8988T (cell line): ENCODE data around the gene MRM3.
"Not testable (repeated sequence)": the region's sequence is repeated elsewhere in the genome, so short reads cannot be mapped to it uniquely, and the experiment has no call there.

Experiments
- DNase-seq: peaks from one replicate; pipeline ENCODE4 v3.0.0; 2011

Gene MRM3, protein sequence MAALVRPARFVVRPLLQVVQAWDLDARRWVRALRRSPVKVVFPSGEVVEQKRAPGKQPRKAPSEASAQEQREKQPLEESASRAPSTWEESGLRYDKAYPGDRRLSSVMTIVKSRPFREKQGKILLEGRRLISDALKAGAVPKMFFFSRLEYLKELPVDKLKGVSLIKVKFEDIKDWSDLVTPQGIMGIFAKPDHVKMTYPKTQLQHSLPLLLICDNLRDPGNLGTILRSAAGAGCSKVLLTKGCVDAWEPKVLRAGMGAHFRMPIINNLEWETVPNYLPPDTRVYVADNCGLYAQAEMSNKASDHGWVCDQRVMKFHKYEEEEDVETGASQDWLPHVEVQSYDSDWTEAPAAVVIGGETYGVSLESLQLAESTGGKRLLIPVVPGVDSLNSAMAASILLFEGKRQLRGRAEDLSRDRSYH

DNA sequence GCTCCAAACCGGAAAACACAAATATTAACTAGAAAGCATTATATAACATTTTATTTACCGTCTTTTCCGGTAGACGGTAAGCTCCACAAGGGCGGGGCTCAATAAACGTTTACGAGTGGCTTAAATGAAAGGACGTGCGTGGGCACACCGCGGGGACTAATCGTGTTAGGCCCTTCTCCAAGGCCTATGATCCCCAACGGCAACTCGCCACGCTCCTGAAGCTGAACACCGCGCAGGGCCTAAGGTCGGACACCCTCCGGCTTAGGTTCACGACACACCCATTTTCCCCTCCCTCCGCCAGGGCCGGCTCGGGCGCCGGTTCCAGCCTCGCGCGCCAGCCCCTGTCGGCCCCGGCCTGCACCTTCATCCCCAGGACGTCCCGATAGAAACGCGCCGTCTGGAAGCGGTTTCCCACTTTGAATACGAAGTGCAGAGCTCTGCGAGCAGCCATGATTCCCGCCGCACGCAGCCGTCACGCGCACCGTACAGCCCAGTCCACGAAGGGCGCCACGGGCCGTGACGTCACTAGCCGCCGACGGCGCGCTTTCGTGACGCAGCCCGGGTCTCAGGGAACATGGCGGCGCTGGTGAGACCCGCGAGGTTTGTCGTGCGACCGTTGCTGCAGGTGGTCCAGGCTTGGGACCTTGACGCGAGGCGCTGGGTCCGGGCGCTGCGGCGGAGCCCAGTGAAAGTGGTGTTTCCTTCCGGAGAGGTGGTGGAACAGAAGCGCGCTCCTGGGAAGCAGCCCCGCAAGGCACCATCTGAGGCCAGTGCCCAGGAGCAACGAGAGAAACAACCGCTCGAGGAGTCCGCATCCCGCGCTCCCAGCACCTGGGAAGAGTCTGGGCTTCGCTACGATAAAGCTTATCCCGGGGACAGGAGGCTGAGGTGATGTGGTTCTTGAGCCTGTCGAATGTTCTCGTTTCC lies at the start of gene MRM3, which contains the start of gene GLOD4:
Gene MRM3, plus strand, starts transcription at position 549 of the 927 bp plus-strand sequence. Its CDS starts 26 bp downstream, at position 575.
Gene GLOD4, minus strand, starts transcription at position 476 of the 927 bp plus-strand sequence. Its CDS starts 25 bp downstream, at position 451.
- peak; percentile 84 for DNase-seq

DNA sequence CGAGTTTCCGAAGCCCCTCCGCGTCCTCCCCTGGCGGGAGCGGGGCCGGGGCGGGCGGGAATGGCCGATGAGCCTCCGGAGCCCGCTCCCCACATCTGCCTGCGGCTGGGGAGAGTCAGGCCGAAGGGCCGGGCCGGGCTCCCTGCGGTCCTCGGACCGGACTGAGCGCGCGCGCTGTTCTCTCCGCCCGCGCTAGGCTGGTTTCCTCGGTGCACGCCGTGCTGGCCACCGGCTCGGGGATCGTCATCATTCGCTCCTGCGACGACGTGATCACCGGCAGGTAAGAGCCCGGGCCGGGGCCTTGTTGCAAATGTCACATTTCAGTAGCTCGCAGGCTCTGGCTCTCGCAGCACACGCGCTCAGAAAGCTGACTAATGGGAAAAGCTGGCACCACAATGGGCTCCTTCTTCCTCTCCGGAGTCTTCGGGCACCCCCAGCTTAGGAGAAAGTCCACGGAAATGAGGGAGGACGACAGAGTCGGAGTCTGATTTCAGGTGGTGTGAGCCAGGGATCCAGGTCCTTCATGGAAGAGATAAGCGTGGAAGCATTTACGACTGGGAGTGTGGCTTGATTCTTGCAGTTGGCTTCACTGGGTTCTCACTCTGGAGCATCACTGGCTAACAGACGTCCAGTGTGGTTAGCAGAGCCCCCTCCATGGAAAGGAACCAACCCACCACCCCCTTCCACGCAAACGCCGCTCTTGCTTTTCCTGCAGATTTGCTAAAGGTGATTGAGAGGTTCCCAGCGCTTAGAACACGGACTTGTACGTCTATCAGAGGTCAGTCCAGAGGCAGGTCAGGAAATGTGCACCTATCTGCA lies 49.0 kb upstream of the MRM3 start:
- no peak for DNase-seq

- no peak for DNase-seq
These were observed 48.4 kb upstream of the MRM3 start for GRCh38 chr17:733743-734142.

DNA sequence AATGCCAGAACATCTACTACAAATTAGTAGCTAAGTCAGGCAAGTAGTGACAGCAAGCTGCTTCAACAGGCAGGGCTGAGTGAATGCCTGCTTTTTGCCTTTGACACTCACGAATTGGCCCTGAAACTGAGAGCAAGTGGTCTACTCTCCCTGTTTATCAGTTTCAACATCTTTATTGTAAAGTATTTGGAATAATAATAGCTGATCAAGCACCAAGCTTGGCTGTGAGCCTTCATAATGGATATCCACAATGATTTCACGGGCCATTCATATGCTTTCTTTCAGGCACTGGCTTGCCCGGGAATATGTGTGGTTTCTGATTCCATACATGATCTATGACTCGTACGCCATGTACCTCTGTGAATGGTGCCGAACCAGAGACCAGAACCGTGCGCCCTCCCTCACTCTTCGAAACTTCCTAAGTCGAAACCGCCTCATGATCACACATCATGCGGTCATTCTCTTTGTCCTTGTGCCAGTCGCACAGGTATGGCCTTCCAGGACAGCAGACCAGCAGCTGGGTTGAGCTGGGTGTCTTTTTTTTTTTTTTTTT lies 44.5 kb upstream of the MRM3 start:
- no peak for DNase-seq

DNA sequence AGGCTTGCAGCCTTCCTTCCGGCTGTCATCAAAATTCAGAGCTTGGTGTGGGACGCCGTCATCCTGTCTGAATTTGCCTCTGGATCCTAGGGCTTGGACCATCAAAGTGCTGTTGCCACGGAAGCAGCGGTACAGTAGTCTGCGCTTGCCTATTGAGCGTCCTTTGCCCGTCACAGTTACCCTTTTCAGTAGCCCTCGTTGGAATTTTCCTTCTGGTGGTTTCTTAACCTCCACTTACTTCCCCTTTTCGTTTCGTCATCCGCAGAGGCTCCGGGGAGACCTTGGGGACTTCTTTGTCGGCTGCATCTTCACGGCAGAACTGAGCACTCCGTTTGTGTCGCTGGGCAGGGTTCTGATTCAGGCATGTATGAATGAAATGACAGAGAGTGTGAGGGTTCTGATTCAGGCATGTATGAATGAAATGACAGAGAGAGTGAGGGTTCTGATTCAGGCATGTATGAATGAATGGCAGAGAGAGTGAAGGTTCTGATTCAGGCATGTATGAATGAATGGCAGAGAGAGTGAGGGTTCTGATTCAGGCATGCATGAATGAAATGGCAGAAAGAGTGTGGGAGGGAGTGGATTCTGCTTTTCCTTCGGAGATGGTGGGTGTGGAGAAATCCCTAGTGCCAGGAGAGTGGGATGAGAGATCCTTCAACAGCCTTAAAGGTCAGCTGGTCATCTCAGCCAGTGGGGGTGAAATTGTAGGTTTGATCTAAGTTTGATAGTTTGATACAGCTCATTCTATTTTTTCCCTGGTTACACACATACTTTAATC lies 41.7 kb upstream of the MRM3 start:
- no peak for DNase-seq

DNA sequence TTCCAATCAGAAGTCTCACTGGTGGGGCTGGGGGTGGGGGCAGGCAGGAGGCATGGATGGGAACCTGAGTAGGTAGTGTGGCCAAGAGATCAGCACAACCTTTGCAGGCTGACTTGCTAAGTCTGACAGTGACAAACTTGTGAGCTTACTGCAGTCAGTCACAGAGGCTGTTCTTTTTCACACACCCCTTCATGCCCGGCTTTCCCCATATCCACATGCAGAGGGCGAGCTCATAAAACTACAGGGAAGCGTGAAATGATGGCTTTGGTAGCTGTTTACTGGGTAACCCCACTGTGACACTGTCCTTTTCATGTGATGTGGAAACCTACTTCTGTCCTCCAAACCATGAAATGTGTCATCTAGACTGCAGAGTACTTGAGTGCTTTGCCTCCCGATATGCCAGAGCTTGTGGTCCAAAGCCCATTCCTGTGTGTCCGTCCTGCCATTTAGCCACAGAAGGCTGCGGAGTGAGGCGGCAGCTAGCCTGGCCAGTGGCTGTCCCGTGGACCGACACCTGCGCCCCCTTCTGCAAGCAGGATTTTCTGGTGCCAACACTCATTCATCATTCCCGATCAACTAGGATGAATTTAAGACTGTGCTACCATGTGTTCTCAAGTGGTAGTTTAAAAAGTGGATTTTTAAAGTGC lies 39.9 kb upstream of the MRM3 start:
- DNase-seq: no peak

- no peak for DNase-seq
These were observed 39.0 kb upstream of the MRM3 start for GRCh38 chr17:743139-743538.

GRCh38 chr17:744937-745336 lies 37.2 kb upstream of the MRM3 start:
- no peak for DNase-seq

DNA sequence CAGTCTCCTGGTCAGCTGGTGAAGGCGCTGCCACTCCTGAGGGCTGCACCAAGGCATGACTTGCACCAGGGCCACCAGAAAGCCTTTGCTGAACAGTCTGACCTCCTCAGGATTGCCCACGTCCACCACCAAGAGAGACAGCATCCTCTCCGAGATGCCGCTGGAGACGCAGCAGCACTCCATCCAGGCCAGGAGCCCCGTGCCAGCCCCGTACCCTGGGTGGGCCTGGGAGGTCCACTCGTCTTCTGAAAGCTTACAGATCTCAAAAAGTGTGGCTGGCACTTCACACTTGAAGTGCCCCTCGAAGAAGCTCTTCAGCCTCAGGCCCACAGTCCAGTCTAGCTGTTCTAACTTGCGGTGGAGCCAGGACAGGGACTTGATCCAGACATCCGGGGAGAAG lies 36.7 kb upstream of the MRM3 start:
- DNase-seq: no peak

DNA sequence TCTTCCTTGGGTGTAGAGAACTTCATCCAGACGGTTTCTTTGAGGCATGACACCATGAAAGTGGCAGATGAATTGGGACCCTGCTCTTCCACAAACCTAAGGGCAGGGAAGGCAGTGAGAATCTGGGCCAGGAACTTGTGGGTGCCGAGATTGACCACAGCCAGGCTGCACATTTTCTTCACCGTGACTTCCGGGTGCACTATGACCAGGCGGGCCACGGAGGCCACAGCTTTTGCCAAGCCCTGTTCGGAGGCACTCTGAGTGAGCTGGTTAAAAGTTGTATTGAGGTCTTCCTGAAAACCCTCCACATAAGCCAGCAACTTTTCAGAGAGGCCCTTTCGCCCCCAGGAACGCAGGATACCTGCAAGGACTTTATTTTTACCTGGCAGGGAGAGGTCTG lies 36.0 kb upstream of the MRM3 start:
- no peak for DNase-seq

DNA sequence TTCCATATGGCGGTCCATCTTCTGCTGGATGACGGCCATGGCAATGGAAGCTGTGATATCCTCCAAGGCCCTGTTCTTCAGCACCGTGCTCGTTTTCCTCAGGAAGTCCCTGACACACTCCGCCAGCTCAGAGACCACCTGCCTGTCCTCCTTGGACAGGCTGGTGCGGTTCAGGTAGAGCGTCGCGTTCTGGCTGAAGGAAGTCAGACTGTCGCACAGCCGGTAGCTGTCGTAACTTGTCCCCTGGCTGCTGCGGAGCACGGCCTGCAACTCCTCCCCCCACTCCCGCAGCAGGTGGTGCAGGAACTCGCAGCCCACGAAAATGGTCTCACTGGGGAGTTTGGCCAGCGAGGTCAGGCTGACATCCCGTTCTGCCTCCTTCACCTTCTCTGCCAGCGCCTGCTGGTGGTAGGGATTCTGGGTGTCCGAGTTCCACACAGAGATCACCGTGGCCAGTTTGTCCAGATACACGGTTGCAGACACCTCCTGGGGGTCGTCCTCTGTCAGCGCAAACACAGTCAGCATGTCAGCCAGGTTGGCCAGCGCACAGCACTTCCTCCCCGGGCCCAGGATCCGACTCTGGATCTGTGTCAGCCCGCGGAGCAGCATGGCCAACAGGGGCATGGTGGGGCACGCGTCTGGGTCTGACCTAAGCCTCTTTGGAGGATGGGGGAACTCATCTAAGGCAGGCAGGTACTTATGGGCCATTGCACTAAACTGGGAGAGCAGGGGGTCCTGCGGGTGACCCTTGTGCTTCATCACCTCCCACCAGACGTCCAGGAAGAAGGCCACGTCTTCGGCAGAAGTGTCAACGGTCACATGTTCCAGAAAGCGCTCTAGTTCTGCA lies 35.1 kb upstream of the MRM3 start:
- DNase-seq: no peak

GRCh38 chr17:748604-749003 lies 33.5 kb upstream of the MRM3 start:
- not testable (repeated sequence) for DNase-seq

DNA sequence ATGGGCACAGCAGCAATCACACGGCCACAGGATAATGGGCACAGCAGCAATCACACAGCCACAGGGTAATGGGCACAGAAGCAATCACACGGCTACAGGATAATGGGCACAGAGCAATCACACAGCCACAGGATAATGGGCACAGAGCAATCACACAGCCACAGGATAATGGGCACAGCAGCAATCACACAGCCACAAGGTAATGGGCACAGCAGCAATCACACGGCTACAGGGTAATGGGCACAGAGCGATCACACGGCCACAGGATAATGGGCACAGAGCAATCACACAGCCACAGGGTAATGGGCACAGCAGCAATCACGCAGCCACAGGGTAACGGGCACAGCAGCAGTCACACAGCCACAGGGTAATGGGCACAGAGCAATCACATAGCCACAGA lies 32.8 kb upstream of the MRM3 start:
- not testable (repeated sequence) for DNase-seq

DNA sequence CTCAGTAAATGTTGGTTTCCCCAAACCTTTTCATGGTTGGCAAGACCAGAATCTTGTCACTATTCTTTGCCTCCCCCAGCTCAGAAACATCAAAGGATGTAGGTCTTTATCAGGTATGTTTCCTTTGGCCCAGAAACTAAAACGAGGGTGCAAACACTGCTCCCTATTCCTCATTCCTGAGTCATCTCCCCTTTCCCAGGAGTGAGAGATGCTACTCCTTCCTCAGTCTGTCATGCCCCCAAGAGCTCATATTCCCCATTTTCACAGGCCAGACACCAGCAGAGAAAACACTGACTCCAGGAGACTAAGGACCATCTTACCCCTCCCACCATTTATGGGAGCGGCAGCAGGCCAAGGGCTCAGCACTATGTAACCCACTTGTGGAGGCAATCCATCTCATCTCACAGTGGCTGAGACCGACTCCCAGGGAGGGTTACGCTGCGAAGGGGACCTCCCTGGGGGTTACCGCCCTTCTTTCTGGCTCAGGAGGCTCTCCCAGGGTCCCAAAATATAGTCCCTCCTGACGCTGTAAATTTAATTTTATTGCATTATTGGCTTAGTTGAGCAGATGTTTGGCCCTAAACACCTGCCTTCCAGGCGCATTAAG lies 31.6 kb upstream of the MRM3 start:
- no peak for DNase-seq

DNA sequence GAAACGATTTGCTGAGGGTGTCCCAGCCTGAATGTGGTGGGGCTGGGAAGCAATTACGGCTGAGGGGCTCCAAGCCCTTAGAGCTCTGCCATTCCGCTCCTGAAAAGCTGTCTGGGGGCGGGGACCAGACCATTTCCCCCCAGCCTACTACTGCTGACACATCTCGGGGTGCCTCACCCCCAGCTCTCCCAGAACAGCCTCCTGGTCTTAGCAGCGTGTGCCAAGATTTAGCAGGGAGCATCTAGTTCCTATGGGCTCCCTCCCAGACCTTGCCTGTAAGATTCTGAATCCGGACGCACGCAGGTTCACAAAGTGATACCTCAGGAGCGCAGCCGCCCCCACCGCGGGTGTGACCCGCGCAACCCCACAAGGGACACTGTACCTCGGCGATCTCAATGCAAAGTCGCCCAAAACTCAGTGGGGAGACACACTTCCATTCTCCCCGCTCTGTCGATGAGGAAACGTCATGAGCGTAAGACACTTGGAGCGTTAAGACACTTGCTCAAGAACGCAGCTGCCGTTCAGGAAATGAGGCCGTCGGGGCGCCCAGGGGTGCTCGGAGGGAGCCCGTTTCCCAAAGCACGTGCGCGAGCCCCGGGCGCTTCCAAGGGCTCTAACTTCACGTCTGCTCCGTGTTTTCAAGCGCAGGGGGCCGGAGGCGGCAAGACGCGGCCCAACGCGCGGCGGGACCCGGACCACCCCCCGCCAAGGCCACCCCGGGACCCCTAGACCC lies 30.7 kb upstream of the MRM3 start:
- no peak for DNase-seq

DNA sequence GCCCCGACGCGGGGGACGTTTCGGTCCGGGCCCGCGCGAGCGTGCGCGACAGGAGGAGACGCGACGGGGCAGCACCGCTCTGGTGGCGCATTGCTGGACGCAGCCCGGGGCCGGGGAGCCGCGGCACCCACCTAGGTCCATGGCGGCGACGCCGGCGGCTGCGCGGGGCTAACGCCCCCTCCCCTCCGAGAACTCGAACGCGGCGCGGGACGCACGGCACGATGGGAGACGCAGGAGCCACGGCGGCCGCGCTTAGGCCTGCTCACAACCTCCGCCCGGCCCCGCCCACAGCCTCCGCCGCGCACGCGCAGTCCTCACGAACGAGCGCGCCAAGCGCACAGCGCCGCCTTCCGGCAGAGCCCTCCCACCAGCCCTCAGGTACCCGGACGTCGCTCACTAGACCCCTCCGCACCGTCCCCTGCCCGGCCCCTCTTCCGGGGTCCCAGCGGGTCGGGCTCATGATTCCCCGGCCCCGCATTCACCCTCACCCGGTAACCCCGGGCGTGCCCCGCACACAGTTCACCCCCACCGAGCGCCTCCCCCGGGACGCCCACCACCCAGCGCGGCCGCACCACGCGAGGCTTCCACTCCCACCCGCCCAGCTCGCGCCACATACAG lies 30.0 kb upstream of the MRM3 start, which contains the start of gene GEMIN4:
Gene GEMIN4, minus strand, starts transcription at position 263 of the 618 bp plus-strand sequence. Its CDS starts 122 bp downstream, at position 141.
- peak; percentile 87 for DNase-seq

GRCh38 chr17:752620-753219 lies 29.4 kb upstream of the MRM3 start:
- DNase-seq: no peak

GRCh38 chr17:753418-753817 lies 28.7 kb upstream of the MRM3 start:
- no peak for DNase-seq
